GM12873 (cell line): Measurements from ENCODE around the gene KRT82.
A peak's percentile ranks its signal among the peaks of the same experiment; 100 is the strongest.

Experiments
- TF ChIP-seq, protein P1 (sequence below): IDR thresholded peaks from 2 replicates; pipeline ENCODE4 v1.5.1; 2012; ENCODE audit warnings: low read depth, mild to moderate bottlenecking, moderate library complexity, low read length, control low read depth; ENCODE audit not compliant: insufficient read depth; ENCODE audit errors: missing control alignments

The KRT82 gene

DNA sequence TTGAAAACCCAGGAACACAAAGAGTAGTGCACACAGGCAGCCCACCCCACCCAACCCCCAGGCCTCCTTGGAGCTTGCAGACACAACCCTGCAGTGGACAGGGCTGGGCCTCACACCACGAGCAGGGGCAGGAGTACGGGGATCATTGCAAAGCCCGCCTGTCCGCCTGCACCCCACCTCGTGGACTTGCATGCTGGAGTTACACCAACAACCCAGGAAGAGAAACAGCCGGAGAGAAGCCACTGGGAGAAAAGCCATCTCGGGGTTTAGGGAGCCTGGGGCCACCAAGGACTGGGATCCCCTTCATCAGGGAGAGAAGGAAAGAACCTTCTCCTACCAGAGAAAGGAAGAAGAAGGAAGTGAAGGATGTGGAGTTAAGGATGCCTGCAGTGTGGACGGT, 28.9 kb downstream of the KRT82 start:
- TF ChIP-seq, protein P1, sequence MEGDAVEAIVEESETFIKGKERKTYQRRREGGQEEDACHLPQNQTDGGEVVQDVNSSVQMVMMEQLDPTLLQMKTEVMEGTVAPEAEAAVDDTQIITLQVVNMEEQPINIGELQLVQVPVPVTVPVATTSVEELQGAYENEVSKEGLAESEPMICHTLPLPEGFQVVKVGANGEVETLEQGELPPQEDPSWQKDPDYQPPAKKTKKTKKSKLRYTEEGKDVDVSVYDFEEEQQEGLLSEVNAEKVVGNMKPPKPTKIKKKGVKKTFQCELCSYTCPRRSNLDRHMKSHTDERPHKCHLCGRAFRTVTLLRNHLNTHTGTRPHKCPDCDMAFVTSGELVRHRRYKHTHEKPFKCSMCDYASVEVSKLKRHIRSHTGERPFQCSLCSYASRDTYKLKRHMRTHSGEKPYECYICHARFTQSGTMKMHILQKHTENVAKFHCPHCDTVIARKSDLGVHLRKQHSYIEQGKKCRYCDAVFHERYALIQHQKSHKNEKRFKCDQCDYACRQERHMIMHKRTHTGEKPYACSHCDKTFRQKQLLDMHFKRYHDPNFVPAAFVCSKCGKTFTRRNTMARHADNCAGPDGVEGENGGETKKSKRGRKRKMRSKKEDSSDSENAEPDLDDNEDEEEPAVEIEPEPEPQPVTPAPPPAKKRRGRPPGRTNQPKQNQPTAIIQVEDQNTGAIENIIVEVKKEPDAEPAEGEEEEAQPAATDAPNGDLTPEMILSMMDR, result no peak

DNA sequence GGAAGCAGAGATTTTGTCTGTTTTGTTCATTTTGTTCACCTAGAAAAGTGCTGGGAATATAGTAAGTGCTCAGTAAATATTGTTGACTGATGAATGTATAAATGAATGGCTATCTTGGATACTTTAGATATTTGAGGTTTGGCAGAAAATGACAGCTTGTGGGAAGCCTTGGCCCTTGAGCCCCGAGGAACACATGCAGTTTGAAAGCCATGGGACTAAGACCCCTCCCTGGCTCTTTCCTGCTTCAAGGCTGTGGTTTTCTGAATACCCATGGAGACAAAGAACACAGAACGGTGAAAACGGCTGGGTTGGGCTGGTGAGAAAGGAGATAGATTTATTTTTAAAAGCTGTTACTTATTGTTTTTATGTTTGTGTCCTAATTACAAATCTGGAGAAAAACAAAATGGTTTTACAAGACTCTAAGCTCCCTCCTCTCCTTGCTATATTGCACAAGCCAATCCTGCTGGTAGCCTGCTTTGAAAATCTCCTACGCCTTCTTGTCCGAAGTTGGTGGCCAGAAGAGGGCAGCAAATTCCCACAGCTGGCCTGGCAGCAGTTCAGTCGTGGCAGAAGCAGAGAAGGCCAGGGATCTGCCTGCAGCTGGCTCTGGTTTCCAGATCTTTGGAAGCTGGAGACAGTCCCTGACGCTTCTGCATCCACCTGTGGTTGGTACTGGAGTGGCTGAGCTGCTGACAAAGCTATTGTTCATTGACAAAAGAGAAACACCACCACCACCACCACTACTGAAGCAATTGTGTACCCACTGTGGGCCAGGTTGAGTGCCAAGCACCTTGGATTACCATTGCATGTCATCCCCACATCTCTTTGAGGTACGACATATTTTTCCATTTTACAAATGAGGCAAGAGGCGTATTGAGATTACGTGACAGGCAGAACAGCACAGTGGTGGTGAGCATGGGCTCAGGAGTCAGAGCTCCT, 33.6 kb downstream of the KRT82 start:
- TF ChIP-seq, protein P1, result peak; percentile 79

DNA sequence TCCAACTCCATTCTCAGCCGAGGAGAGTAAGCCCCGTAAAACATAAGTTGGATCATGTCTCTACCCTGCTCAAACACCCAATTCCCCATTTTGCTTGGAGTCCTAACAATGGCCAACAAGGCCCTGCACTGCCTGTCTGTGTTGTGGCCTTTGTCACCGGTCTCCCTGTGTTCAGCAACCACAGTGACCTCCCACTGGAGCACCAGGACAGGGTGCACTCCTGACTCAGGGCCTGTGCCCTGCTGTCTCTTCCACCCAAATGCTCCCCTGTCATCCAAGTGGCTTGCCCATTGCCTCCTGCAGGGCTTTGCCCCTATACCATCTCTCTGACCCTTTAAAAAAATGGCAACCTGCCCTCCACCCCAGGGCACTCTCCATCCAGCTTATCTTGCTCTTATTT, 34.4 kb downstream of the KRT82 start:
- TF ChIP-seq, protein P1, result no peak

DNA sequence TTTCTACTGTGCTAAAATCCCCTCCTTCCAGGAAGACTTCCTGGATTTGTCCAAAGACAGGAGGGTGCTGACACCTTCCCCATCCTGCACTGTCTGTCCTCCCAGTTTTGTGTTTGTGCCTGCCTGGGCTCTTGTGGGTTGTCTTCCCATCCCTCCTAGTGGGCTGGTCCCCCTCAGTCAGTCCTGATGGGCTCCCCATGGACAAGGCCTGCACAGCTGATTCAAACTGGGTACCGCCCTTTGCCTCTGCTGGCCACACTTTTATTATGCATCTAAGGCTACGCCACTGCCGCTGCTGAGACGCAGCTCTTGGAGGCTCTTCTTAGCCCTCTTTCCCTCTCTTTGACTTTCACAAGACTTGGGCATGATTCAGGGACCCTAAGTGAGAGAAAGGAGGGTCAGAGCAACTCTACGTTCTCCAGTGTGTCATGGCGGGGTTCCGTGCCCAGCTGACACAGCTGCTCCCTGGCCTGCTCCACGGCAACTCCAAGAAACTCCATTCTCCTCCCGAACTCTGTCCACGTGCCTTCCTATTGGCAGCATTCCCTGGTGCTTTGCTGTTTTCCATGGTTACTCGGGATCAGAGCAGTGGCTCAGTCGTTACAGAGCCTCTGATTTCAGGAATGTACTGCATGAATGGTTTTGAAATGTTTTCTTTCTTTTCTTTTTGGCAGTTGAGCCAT, 35.1 kb downstream of the KRT82 start:
- TF ChIP-seq, protein P1, result no peak

DNA sequence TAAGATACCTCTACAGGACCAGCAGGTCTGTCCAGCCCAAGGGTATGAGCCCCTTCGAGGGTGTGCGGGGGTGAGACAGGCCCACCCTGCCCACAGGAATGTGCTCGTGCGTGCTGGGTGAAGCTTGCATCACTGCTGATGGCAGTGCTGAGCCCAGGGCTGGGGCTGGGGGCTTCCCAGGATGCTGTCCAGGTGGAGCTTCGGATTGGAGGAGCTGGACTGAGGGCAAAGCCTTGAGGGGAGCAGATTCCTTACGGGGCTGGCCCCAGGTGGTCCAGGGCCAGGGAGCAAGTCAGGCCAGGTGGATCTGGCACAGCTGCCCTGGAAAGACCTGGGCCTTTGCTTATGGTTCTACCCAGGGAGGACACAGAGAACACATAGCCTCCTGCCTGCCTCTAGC, 36.3 kb downstream of the KRT82 start:
- TF ChIP-seq, protein P1, result no peak

DNA sequence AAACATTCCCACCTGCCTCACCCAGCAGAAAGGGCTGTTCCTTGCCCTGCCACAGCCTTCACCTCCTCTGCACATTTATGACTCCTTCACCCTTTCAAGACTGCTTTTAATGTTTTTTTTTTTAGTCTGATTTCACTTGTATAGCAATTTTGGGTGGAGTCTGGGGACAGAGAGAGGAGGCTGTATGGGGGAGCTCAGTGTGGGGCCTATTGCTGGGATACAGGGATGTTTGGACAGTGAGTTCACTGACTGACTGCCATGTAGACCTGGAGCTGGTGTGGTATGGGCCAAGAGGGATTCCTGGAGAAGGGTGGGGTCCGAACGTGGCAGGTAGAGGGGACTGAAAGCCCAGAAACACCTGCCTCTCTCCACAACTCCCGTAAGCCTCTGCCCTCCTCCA, 36.9 kb downstream of the KRT82 start:
- TF ChIP-seq, protein P1, result no peak

DNA sequence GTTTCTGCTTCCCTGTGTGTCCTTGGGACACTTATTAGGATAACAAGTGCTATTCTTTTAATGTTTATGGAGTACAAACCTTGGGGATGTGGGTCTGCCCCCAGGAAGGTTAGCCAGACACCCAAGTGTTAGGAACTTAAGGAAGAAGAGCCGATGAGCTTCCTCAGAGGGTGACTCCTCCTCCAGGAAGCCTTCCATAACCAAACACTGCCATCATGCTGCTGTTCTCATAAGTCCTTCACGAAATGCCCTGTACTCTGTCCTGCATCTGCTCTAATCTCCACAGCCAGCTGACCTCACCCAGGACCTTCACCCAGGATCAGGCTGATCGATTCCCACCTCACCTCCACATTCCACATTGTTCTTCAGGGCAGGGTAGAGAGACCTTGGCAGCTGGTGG, 37.6 kb downstream of the KRT82 start:
- TF ChIP-seq, protein P1, result no peak
